ENCODE data around the gene AFAP1.

AFAP1 gene

GRCh38 chr4:7713757-7714156 is 225.9 kb downstream of the AFAP1 start:
- H3K9me3 ChIP-seq (ENCODE audit: control insufficient read depth, insufficient read depth, low read depth, low read length): no peaks in the 10 kb centered on the region
- ChIA-PET POLR2A (no interaction called here), CTCF (no interaction called here)
- no peak overlapping the region for H3K4me3 ChIP-seq (ENCODE audit: low read depth, low read length)
- no peaks in the 10 kb centered on the region for H3K36me3 ChIP-seq (ENCODE audit: control insufficient read depth in 2 of 2, insufficient read depth in 1 of 2, low read length in 2 of 2)
- H3K4me1 ChIP-seq (ENCODE audit: control insufficient read depth, insufficient read depth, low read length): no peaks in the 10 kb centered on the region
- no peak for TF ChIP-seq ZNF311 (tag by site-specific recombination; IDR thresholded peaks at IDR 0.05; ENCODE audit: borderline replicate concordance)
- no peak for TF ChIP-seq ZNF132 (tag by site-specific recombination; IDR thresholded peaks at IDR 0.05; ENCODE audit: borderline replicate concordance)
- no peak for TF ChIP-seq ZSCAN23 (tag by site-specific recombination; IDR thresholded peaks at IDR 0.05)
- TF ChIP-seq ZBTB8A (tag by site-specific recombination; IDR thresholded peaks at IDR 0.05): no peak
- TF ChIP-seq ZNF266 (tag by site-specific recombination; IDR thresholded peaks at IDR 0.05; ENCODE audit: low read depth): no peak
- TF ChIP-seq EGR2 (tag by site-specific recombination; IDR thresholded peaks at IDR 0.05; ENCODE audit: low read depth): no peak
- no peak for TF ChIP-seq ZBTB1 (tag by site-specific recombination; IDR thresholded peaks at IDR 0.05)
- no peak for TF ChIP-seq MYNN (tag by site-specific recombination; IDR thresholded peaks at IDR 0.05; ENCODE audit: borderline replicate concordance)
- no peak for TF ChIP-seq ZSCAN30 (tag by site-specific recombination; IDR thresholded peaks at IDR 0.05)
- no peak for TF ChIP-seq PRDM10 (tag by site-specific recombination; IDR thresholded peaks at IDR 0.05)
- no peak for TF ChIP-seq ZNF549 (tag by site-specific recombination; IDR thresholded peaks at IDR 0.05)
- no peak for TF ChIP-seq ZNF2 (tag by site-specific recombination; IDR thresholded peaks at IDR 0.05)
- TF ChIP-seq ZNF184 (tag by site-specific recombination; IDR thresholded peaks at IDR 0.05): no peak
- no peak for TF ChIP-seq KLF8 (tag by site-specific recombination; IDR thresholded peaks at IDR 0.05)
- TF ChIP-seq ZNF704 (tag by site-specific recombination; IDR thresholded peaks at IDR 0.05): no peak
- TF ChIP-seq ZNF335 (tag by site-specific recombination; conservative IDR thresholded peaks at IDR 0.05): no peak
- TF ChIP-seq, protein P1, sequence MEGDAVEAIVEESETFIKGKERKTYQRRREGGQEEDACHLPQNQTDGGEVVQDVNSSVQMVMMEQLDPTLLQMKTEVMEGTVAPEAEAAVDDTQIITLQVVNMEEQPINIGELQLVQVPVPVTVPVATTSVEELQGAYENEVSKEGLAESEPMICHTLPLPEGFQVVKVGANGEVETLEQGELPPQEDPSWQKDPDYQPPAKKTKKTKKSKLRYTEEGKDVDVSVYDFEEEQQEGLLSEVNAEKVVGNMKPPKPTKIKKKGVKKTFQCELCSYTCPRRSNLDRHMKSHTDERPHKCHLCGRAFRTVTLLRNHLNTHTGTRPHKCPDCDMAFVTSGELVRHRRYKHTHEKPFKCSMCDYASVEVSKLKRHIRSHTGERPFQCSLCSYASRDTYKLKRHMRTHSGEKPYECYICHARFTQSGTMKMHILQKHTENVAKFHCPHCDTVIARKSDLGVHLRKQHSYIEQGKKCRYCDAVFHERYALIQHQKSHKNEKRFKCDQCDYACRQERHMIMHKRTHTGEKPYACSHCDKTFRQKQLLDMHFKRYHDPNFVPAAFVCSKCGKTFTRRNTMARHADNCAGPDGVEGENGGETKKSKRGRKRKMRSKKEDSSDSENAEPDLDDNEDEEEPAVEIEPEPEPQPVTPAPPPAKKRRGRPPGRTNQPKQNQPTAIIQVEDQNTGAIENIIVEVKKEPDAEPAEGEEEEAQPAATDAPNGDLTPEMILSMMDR (tag by site-specific recombination; IDR thresholded peaks at IDR 0.05): no peak
- no peak overlapping the region for H3K27ac ChIP-seq (ENCODE audit: extremely low read depth, low read depth, low read length)

DNA sequence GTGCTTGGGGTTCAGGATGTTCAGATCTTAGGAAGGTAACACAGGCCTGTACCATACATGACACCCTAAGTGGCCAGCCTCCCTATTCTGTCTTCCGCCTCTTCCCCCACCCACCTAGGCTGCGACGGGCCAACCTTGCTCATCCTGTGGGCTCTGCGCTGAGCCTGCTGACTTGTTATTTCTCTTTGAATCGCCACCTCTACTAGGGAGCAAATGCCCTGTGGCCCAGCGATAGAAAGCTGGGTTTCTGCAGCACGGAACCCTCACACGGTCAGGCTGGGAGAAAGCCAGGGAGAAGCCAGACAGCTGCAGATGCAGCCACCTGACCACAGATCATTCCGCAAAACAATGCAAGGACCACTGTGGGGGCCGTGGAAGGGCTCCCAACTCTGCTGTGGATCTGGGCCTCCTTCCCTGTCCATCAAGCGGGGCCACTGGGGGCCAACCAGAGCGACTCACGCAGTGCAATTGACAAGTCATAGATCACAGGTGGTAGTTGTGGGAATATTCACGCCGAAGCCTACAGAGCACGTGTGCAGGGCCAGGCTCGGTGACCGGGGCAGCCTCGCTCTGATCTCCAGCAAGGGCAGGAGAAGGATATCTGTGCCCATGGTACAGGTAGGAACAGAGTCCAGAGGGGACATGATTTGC is 227.5 kb downstream of the AFAP1 start:
- H3K36me3 ChIP-seq (ENCODE audit: control insufficient read depth in 2 of 2, insufficient read depth in 1 of 2, low read length in 2 of 2): no peaks in the 10 kb centered on the region
- CTCF ChIA-PET: interaction anchor here (0.6 kb wide), 1 partner anchor 91 kb away, joined by 6 read pairs; no protein-coding TSS in a partner anchor
- POLR2A ChIA-PET: no interaction called here
- no peak overlapping the region for H3K27ac ChIP-seq (ENCODE audit: extremely low read depth, low read depth, low read length)
- H3K9me3 ChIP-seq (ENCODE audit: control insufficient read depth, insufficient read depth, low read depth, low read length): no peaks in the 10 kb centered on the region
- H3K4me1 ChIP-seq (ENCODE audit: control insufficient read depth, insufficient read depth, low read length): no peaks in the 10 kb centered on the region
- H3K4me3 ChIP-seq (ENCODE audit: low read depth, low read length): no peak overlapping the region
- TF ChIP-seq ZNF302 (tag by site-specific recombination; IDR thresholded peaks at IDR 0.05; ENCODE audit: low read depth) (no peak), ZNF521 (tag by site-specific recombination; IDR thresholded peaks at IDR 0.05) (no peak), ZNF280C (tag by site-specific recombination; IDR thresholded peaks at IDR 0.05) (no peak), REPIN1 (tag by site-specific recombination; IDR thresholded peaks at IDR 0.05; ENCODE audit: low read depth) (no peak)
- TF ChIP-seq, protein P2, sequence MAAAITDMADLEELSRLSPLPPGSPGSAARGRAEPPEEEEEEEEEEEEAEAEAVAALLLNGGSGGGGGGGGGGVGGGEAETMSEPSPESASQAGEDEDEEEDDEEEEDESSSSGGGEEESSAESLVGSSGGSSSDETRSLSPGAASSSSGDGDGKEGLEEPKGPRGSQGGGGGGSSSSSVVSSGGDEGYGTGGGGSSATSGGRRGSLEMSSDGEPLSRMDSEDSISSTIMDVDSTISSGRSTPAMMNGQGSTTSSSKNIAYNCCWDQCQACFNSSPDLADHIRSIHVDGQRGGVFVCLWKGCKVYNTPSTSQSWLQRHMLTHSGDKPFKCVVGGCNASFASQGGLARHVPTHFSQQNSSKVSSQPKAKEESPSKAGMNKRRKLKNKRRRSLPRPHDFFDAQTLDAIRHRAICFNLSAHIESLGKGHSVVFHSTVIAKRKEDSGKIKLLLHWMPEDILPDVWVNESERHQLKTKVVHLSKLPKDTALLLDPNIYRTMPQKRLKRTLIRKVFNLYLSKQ (tag by site-specific recombination; IDR thresholded peaks at IDR 0.05; ENCODE audit: borderline replicate concordance): no peak
